CMK (cell line): ENCODE measurements around the gene SLC38A6.

Experiments used
- DNase-seq: peaks from one replicate; pipeline ENCODE4 v3.0.0-alpha.2; 2010; ENCODE audit warnings: low read depth

SLC38A6 gene

DNA sequence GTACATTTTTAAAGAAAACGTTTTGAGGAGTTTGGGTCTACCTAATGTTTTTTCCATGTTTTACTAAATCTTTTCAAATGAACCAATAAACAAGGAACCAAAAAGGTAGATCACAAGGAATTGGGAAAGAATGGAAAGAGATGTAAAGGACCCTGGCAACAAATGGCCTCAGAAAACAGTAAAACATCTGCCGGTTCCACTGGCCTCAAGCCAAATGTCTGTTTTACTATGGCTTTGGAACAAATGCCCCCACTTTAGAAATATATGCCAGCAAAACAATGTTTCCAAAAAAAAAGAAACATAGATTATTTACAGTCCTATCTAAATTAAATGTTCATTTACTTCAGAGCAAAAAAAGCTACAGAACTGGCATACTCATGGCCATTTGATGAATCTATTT, 3.2 kb upstream of the SLC38A6 start:
- DNase-seq = no peak

DNA sequence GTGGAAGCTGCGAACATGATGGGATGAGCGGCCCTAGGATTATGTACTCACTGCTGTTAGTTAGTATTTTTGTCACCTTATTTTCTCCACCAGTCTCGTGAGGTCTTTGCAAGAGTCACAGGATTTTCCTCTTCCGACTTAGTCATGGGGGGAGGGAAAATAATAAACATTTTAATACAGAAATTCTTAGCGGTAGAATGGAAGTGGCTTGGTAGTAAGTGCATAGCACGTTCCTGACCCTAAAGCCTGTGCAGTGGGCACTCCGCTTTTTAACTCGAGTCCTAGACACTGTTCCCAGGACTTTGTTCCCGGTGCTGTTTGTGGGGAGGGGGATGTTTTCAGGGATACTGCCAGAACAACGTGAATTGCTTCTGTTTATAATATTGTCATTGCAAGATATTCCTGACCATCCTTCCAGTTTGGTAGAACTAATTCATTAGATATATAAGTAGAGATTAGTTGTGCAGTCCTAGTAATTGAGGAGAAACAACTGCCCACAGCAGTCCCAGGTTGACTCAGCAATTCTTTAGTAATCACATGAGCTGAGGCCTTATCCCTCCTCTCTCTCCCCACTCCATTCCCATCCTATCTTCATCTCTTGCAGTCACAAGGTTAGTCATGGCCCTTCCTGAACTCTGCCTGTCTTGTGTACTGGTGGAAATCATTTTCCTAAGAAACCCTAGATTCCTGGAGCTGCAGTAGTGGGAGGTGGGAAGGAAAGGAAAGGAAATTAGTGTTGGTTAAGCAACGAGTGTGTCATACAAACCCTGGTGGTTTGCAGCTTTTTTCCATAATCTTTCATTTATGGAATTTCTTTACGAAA, 799 bp downstream of the SLC38A6 start:
- no peak for DNase-seq

DNA sequence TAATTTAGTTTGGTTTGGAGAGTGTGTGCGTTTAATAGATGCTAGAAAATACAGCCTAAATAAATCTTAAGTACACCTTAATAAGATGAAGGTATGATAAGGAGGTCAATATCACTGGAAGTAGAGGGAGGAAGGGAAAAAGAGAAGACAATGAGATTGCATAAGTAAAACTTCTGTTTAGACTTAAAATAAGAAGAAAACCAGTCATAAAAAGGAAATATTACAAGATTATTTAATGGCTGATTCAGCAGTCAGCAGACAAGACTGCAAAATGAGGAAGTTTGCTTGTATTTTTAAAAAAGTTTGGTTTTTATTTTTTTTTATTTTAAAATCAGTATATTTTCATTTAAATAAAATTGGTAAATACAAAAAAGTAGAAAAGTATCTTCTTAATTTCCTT, 3.2 kb downstream of the SLC38A6 start:
- no peak for DNase-seq

DNA sequence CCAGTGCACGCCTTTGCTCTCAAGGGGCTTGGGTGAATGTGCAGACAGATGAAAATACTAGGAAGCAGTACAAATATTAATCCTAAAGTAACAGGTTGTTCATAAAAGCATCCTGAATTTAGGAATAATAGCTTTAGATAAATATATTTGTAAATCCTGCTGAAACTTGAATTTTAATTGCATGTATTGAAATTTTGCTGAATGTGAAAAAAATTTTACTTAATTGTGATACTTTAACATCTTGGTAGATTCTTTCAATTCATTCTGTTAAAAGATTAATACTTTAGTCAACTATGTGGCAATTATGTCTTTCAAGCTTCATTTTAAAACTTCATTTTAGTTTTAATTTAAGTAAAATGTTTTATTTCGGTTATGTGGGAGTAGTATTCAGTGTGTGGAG, 5.5 kb downstream of the SLC38A6 start:
- DNase-seq = no peak

DNA sequence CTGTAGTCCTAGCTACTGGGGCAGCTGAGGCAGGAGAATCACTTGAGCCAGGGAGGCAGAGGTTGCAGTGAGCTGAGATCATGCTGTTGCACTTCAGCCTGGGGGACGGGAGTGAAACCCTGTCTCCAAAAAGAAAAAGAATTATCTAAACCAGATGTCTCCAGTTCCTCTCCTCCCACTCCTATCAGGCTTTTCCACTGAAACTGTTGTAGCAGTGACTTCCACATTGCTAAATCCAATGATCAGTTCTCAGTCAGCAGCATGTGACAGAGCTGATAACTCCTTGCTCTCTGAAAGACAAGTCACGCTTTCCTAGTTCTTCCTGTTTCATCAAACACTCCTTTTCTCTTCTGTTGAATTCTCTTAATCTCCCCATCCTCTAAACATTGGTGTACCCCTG, 8.6 kb downstream of the SLC38A6 start:
- peak; percentile 52 for DNase-seq

DNA sequence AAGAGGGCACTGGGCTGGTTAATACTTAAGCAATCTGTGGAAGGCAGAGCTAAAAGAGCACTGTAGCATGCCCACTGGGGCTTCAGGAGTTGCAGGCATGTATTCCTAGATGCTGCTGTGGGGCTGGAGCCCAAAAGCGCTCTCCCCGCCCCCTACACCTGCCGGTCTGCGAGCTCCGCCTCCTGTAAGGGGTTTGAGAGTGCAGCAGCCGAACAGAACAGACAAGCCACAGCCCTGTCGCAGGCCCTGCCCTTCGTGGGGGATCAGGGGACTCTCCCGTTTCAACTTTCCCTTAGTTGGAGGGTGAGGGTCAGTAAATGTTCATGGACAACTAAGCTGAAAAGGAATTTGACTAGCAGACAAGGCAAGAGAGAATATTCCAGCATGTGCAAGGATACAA, 17.6 kb downstream of the SLC38A6 start:
- DNase-seq = no peak

DNA sequence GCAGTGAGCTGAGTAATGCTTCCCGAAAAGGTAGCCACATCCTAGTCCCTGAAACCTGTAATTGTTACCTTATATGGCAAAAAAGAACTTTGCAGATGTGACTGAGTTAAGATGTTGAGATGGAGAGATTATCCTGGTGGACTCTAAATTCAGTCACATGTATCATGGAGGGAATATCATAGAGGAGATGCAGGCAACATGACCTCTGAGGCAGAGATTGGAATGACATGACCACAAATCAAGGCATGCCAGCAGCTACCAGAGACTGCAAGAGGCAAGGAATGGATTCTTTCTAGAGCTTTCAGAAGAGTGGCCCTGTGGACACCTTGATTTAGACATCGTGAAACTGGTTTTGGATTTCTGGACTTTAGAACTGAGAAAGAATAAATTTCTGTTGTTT, 18.5 kb downstream of the SLC38A6 start:
- DNase-seq = no peak

DNA sequence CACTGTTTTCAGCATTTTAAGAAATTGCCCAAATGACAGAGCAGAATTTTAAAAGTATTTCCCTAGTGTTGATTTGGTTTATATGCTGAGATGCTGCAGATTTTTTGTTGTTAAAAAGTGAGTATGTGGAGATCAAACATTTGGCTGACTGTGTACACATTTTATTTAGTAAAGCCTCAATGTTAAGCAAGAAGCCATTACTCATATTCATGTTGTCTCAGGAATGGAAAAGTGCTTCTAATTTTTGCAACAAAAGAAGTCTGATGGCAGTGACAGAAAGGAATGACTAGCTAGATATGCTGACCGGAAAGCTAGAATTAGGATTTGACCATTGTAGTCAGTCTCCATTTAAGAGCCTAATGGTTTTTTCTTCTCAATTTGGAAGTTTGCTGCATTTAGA, 22.5 kb downstream of the SLC38A6 start:
- no peak for DNase-seq

DNA sequence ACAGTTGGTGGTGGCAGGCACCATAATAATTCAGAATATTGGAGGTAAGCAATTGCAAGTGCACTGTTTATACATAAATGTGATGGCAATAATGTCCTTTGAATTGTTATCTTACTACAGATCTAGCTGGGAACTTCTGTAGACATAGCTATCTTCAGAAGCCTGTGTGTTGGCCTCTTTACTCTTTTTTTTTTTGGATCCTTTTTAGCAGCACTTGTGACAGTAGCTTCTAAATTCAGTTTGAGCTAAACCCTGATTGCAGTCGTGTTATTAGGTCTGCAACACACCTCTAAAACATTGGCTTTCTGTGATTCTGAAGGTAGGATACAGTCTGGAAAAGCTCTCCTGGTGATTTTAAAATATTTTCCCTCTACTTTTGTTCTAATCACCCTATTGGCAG, 38.5 kb downstream of the SLC38A6 start:
- DNase-seq = no peak

DNA sequence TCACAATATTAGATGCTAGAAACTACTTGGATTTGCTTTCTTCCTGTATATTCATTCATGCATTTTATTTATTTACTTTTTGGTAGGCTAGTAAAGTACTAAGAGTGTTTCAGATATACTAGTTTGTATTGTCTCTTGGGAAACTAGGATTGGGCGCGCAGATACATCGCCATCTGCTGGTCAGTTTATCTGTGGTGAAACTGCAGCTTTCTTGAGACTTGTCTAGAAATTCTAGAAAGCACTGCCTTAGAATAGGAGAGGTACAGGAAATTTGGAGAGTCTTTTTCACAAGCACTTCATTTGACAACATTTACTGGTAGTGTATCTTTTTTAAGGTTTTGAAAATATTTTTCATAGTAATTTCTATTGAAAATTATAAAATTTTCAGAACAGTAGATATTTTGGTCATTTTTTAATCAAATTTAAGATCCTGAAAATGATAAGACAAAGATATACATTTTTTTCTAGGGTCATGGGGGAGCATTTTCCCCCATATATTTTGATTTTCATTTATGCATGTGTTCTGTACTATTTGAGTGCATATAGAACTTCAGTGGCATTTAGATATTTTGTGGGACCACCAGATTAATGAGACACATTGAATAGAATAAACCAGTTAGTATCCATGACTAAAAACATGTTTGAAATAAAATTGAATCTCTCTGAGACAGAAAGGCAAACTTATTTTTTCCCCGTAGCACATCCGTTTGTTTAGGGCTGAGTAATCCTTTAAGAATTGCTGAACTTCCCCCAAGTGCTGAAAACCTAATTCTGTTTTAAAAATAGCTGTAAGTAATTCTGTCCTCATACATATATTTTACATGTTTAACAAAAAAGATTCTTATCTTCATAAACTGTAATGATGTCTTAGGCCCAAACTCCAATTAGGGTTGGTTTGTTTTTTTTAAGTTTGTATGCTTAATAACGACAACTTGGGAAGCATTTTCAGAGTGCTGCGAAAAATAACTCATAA, 44.5 kb downstream of the SLC38A6 start:
- DNase-seq = peak; percentile 12

DNA sequence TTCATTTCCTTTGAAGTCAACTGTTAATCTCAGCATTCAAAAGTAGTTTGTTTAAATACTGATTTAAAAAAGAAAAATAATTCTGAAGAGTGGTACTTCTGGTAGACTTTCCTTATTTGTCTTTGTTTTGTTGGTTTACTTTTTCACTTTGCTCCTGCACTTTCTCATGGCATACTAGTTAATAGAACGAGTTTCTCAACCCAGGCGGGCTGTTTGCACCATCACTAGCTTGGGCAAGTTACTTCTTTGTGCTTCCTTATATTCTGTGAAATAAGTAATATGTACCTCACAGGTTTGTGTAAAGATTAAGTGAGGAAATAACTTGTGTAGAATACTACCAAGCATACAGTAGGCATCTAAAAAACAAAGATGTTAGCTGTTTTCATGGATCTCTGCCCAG, 45.5 kb downstream of the SLC38A6 start:
- no peak for DNase-seq

DNA sequence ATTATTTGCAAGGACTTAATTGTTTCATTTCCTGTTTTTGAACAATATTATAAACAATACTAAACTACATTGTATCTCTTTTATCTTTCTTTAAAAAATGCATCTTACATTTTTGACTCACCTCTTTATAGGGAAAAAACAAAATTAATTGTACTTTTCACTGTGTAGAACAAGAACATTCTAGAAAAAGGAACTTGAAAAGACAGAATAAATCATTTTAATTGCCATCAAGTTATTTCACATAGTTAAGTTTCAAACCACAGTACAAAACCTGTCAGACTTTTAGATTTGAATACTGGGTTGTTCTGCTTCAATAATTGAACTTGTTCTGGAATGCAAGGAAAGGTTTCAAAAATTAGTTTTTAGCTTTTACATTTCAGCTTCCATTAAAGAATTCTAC, 50.0 kb downstream of the SLC38A6 start:
- DNase-seq = no peak

DNA sequence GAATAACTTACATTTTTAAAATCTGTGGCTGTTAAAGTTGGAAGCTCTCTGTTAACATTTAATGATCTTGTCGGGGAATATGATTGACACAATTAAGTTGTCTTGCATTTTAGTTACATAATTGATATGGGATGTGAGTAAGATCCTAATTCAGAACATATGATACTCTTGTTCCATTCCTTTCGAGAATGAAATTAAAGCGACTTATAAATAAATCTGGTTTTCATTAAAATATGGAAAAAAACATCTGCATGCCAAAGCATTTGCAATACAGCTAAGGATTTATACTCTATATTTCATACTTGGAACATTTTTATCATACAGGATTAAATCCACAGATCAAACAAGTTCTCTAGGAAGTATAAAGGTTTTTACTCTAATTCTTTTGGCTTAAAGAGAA, 52.0 kb downstream of the SLC38A6 start:
- no peak for DNase-seq

DNA sequence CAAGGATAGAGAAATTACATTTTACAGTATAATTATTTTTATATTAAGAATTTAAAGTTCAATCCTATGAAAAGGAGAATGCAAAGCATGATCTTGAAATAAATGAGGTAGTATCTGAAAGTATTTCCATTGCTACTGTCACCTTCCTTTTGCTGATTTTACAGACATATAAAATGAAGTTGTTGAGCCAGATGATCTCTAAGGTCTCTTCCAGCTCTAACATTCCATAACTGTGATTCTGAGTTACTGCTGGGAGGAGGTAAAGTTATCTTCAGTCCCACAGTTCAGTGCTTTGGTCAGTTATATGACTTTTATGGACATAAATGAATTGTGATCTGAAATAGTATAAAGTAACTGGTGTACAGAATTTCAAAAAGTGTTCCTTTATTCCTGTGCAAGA, 52.8 kb downstream of the SLC38A6 start:
- DNase-seq = no peak

DNA sequence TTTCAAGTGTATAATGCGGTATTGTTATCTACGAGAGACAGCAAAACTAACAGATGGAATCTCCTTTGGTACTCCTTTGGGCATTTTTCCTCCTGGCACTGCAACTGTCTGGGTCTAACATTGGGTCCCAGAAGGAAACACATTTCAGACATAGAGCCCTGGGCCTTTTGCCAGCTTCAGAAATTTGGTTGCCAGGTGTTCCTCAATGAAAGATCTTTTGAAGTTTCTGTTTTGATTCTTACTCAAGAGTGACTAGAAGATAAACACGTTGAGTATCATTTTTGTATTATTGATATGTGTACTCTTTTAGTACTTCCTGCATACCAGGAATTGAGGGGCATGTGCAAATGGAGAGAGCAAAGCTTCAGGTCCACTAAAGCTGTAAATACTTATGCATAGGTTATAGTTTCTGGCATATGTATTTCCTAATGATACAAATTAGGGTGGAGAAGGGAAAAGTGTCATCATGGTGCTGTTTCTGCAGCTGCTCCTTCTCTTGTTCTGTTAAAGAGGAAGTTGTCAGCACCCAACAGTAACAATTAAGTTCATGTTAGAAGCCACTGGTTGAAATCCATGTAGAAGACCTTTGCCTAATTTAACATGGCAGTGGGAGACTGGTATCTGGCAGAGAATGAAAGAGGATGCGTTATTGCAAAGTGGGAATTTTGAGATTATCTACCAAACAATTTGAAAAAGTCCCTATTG, 53.5 kb downstream of the SLC38A6 start:
- no peak for DNase-seq

DNA sequence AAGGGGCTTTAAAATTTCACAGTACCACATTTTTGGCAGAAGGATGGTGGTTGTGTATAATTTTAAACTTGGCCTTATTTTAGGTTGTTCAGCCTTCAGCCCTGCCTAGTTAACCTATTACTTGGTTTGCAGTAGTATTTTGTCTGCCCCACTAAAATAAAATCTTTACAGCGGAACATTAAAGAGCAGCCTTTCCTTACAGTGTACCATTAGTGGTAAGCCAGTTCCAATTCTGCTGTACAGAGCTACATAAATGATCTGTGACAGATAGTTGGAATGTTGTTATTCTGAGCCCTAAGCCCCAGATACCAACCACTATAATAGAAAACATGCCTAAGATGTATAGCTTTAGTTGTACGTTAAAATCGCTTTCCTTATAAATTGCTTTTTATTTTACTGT, 56.2 kb downstream of the SLC38A6 start:
- DNase-seq = no peak

DNA sequence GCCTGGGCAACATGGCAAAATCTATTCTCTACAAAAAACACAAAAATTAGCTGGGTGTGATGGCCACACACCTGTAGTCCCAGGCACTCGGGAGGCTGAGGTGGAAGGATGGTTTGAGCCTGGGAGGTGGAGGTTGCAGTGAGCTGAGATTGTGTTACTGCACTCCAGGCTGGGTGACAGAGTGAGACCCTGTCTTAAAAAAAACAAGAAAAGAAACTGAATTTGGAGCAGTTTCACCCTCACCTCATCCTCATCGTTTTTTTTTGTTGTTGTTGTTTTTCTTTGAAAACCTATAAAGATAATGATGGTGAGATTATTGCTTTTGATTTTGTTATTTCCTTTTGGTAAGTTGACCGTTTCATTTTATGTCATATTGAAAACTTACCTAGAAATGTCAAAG, 60.7 kb downstream of the SLC38A6 start:
- no peak for DNase-seq

DNA sequence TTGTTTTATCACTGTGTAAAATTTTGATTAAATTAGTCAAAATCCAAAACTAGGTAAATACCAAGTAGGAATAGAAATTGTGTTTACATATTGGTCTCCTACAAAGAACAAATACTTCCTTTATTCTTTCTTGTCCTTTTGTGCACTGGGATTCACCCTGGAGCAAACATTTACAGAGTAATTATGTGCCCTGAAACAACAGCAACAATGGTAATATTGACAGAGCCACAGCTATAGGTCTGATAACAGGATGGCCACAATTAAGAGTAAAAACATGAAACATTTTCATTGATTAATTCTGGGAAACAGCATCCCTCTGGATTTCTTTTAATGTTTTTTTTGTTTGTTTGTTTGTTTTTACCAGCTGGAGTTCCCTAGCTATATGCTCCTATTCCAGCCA, 61.2 kb downstream of the SLC38A6 start:
- no peak for DNase-seq

DNA sequence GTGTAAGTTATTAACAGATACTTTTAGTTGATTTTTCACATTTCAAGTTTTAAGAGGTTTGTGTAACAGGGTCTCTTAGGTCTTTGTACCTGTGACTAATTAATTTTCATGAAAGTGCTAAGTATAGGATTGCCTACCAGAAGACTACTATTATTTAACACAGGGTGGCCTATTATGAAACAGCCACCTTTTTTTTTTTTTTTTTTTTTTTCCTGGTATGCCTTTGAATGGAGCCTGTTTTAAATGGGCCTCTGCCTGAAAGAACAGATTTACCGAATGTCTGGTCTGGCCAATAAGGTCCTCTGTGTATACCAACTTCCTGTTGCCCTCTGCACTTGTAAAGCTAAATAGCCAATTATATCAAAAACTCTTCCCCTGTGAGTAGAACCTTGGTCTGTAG, 62.5 kb downstream of the SLC38A6 start:
- no peak for DNase-seq

DNA sequence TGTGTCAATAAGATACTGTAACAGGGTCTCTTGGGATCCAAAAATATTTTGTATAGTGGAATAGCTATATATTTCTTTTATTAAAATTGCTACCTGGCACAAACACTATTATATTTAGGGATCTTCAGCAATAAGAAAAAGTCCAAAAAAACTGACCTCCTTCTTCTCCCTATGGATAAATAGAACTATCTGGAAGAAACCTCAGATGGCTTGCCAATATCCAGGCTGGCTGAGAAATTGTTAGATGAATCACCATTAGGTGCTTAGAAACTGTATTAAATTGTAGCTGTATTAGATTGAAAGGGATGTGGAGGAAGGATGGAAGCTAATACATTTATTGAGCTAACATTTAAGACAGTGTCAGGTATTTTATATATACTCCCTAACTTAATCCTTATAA, 66.0 kb downstream of the SLC38A6 start:
- DNase-seq = no peak

DNA sequence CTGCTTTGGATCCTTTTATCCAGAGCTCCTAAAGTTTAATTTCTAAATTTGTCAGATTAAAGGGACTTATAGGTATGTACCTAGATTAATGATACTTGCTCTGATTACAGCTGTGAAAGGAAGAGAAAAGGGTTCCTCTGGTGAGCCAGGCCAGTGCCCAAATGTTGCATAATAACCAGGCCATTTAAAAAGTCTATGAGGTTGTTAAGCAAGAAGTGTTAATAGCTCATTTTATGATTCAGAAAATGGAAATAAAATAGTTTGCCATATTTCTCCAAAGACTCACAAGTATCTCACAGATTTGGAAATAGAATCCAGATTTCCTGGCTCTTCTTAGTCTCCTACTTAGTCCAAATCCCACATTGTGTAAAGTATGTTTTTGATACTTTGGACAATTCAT, 67.6 kb downstream of the SLC38A6 start:
- no peak for DNase-seq

DNA sequence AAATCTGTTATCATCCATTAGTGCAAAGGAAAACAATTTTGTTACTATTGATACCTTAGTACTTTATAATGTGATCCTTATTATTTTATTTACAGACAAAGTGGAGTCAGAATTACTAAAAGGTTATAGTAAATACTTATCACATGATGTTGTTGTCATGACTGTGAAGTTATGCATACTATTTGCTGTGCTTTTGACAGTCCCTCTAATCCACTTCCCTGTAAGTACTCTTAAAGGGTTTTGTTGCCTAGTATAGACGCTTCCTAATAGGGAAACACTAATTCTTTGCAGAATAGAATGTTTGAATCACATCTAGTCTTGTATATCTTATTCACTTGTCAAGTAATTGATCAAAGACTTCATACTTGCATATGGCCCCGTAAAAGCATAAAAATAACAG, 69.4 kb downstream of the SLC38A6 start:
- no peak for DNase-seq

DNA sequence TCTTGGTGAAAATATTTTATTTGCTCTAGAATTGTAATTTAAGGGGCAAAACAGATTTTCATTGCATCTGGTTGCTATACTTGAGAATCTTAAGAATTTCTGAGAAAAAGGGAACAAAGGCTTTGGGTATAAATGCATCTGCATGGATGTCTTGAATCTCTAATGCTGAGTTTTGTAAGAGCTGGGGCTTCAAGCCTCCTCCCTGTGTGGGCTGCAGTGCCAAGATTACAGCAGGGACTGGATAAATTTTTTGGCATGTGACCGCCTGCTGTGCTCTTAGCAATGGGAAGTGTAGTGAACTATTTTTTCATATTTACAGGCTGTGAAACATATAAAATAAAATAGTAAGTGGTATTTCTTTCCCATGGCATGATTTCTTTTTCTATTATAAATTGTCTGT, 70.0 kb downstream of the SLC38A6 start:
- DNase-seq = no peak
